ENCODE measurements around the gene GATAD2A.
"Not testable (repeated sequence)": the region's sequence is repeated elsewhere in the genome, so short reads cannot be mapped to it uniquely, and the experiment has no call there.

Gene GATAD2A

DNA sequence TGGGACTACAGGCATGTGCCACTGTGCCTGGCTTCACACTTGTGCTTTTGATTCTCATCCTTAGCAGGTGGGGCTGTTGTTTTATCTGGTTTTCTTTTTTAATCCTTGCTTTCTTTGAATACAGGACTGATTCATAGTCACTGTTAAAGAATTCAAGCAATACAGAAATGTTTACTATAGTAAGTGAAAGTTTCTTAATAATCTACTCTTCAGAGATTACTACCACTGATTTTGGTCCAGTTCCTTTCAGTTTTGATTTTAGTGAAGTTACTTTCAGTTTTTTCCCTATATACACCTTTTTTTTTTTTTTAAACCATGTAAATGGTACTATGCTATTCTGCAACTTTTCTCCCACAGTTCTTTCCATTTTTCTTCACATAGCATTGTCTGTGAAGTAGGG lies 53.6 kb downstream of the GATAD2A start:
- in situ Hi-C loops (cut with HindIII; ENCODE audit: low pct_ligation_motif_present, low pct_unique_long_range_greater_than_20kb, low sequenced_read_pairs), result no loop called here
- DNase-seq, result no peak

DNA sequence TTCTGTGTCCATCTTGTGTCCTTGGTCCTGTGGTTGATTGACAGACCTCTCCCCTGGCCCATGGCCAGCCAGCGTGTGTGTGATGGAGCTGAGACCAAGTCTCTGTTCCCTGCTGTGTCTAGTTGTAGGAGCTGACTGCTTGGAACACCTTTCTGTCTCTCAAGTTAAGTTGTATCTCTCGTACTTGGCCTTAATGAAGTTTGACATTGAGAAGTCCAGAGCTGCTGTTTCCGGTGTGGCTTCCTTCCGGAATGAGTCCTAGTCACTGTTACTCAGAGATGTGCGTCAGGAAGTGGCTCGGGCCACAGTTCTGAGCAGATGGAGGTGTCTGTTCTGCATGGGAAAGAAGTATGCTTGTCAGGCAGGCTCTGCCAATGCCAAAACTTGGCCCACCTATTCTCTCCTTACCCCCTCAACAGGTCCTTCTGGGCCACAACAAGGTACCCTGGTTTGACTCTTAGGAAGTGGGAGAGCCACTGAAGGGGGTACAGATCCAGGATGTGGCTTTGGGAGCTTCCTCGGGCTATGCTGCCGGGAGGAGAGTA lies 54.3 kb downstream of the GATAD2A start:
- DNase-seq, result no peak

DNA sequence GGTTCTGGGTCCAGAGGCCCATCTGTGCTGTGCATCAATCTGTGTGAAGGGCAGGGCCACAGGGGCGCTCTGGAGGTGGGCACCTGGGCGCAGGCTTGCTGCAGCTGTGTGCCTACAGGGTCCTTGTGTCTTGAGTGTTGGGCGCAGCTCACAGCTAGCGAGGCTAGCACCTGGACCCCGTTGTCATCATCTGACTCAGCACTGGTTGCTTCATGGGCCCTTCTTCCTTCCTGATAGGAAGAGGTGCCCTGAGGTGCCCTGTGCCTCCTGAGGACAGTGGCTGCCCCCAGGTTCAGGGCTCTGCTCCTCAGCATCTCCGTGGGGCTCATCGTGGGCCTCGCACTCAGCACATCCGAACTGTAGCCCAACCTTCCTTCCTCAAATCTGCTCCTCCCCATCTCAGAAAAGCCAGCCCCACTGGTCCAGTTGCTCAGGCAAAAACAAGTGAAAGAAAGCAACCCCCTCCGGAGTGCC lies 54.8 kb downstream of the GATAD2A start:
- in situ Hi-C loops (cut with HindIII; ENCODE audit: low pct_ligation_motif_present, low pct_unique_long_range_greater_than_20kb, low sequenced_read_pairs), result no loop called here
- DNase-seq, result no peak

More for the DNA sequence above, 54.3 kb downstream of the GATAD2A start:
- in situ Hi-C loops (cut with HindIII; ENCODE audit: low pct_ligation_motif_present, low pct_unique_long_range_greater_than_20kb, low sequenced_read_pairs), result no loop called here

DNA sequence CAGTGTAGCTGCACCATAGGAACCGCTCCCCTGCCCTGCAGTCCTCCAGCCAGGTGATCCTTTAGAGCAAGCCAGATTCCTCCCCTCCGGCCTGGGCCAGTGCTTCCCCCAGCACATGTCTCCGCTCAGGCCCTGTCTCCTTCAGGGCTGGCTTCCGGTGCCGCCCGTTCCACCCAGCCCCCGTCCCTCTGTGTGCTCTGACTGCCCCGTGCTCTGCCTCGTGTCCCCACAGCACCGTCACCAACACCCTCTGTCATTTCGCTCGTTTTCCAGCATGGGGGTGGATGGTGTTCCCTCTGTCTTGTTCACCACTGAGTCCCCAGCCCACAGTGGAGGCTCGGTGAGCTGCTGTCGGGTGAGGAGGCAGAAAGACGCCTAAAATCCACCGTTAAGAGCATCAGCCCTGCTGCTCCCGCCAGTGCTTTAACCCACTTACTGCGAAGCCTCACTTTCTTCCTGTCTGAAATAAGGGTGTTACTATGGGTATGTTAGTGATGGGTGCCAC lies 55.3 kb downstream of the GATAD2A start:
- in situ Hi-C loops (cut with HindIII; ENCODE audit: low pct_ligation_motif_present, low pct_unique_long_range_greater_than_20kb, low sequenced_read_pairs), result no loop called here

DNA sequence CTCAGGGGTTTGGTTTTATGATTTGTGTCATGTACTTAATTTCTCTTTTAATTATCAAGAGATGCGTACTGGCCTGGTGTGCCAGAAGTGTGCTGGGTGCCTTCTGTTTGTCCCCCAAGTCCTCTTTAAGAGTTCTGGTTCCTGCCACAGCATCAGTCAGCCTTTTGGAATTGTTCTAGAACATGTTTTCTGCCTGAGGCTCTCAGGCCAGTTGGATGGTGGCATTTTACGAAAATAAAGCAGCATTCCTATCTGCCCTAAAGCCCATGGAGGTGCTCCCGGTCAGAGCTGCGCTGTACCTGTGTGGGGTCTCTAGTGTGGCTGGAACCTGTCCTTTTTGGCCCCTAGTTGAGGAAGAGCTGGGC lies 55.8 kb downstream of the GATAD2A start:
- in situ Hi-C loops (cut with HindIII; ENCODE audit: low pct_ligation_motif_present, low pct_unique_long_range_greater_than_20kb, low sequenced_read_pairs), result no loop called here
- no peak for DNase-seq

More for the DNA sequence above, 55.3 kb downstream of the GATAD2A start:
- no peak for DNase-seq

DNA sequence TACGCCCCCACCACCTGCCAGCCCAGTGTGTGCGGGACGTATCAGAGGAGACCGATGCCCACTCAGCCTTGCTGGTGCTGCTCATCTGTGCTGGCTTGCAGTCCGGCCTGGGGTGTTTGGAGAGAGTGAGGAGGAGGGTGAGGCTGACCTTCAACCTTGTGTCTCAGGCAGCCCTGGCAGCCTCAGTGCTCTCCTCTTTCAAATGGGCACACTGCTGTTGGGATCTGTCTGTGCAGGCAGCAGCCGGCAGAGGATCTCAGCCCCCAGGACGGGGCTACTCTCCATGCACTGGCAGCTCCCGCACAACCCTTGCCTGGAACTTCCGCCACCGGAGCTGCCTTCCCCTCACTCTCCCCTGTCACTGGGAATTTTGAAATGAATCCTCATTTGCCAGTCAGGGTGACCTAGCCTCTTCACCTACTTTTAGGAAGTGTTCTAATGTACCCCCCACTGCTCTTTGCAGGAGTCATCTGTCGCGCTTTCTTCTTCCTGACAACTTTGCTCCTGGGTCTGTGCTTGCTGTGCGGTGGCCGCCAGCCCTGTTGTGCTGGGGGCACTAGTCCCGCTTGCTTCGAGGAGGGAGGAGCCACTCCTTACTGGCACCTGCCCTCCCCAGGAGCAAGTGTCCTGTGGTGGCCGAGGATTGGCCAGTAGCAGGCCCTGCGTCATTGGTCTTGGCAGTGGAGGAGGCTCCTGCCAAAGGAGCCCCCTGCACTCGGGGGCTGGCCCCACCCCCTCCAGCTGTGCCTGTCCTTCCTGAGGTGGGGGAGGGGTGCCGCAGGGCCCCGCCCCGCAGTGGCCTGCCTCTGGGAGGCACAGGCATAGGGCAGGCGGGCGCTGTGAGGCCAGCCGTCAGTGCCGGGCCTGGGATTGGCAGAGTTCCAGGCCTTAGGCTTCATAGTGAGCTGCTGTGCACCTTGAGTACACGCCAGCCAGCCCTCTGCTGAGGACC lies 56.5 kb downstream of the GATAD2A start:
- DNase-seq, result no peak
- in situ Hi-C loops (cut with HindIII; ENCODE audit: low pct_ligation_motif_present, low pct_unique_long_range_greater_than_20kb, low sequenced_read_pairs), result no loop called here

DNA sequence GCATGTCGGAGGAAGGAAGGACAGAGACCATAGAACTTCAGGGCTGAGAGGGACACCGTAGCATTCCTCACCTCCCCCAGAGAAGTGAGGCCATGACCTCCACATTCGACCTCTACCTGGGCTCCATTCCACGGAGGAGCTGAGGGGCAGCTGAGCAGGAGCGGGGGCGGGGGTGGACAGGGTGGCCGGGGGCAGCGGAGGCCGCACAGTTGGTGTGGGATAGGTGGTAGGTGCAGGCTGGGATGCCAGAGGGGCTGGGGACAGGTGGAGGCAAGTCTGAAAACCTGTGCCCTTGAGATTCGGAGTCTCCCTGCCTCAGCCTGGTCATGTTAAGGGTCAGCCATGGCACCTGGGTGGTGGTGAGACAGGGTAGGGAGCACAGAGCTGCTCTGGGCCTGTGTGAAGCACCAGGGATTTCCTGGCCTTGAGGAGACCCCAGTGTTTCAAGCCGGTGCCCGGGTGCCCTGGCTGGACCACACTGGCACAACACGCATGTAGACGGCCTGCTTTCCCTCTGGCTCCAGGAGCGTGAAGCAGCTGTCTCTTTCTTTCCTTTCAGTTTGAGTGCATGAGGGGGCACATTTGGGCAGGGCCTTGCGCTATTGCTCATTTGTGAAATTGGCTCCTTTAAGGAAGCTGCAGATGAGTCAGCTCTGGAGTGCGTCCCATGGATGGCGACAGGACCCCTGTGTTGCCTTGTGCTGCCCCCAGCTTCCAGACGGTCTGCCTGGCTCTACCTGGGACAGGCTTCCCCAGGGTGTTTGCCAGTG lies 58.1 kb downstream of the GATAD2A start:
- in situ Hi-C loops (cut with HindIII; ENCODE audit: low pct_ligation_motif_present, low pct_unique_long_range_greater_than_20kb, low sequenced_read_pairs), result no loop called here
- DNase-seq, result no peak

DNA sequence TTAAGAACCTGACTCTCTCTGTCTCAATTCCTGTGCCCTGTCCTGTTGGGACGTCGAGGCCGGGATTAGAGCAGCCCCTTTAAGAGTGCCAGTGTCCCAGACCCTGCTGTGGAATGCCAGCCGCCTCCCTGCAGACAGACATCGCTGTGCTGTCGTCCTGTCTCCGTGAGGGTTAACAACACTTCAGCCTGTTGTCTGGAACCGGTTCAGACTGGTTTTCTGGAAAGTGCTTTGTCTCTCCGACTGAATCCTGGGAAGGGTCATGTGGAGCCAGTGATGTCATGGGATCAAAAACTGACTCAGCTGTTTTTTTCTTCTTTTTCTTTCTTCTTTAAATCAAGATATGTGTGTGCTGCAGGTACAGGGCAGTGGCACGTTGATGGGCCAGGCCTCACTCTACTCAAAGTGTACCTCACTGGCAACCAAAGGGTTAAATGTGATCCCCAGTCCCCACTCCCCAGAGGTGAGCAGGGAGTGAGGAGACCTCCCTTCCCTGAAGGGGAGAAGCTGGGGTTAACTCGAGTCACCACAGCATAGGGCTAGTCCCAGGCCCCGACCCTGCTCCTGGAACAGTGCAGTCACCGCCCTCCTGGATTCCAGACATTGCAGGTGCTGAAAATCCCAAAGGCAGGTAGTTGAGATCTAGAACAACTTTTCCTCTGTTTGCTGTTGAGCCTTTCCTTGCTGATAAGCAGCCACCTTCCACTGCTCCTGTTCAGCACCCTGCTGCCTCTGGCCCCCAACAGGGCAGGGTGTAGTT lies 59.0 kb downstream of the GATAD2A start:
- no peak for DNase-seq
- in situ Hi-C loops (cut with HindIII; ENCODE audit: low pct_ligation_motif_present, low pct_unique_long_range_greater_than_20kb, low sequenced_read_pairs), result no loop called here

DNA sequence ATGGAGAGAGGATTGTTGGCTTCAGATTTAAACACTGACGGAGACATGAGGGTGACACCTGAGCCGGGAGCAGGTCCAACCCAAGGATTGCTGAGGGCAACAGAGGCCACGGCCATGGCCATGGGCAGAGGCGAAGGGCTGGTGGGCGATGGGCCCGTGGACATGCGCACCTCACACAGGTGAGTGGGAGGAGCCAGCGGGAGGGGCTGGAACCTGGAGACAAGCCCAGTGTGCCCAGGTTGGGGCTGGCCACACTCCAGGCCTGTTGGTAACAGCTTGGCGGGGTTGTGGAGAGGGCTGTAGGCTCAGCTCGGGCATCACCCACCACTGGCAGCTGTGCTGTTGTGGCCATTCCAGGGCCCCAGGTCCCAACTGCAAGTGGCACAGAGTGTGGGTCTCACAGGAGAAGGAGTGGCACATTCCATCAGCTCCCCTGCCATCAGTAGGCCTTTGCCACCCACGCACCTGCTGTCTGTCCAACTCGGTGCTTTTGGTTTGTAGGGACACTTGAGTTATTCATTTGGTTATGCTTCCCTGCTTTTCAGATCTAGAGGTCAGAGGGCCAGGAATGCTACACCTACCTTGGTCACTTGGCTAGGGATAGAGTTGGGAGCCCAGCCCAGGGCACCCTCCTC lies 60.1 kb downstream of the GATAD2A start:
- DNase-seq, result no peak
- in situ Hi-C loops (cut with HindIII; ENCODE audit: low pct_ligation_motif_present, low pct_unique_long_range_greater_than_20kb, low sequenced_read_pairs), result no loop called here

DNA sequence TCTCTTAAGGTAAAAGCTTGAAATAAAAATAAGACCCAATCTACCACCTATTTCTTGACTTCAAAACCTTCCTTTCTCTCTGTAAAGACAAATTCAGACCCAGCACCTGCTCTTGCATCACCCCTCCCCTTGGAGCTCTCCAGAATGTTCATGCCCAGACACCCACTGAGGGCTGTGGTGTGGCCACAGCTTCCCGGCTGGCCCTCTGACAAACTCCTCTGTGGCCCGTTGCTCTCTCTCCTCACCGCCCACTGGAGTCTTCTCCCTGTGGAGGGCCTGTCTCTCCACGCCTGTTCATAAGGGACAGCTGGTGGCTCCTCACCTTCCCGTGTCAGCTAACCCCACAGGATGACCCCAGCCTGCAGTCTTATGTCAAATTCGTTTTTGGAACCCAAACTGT lies 60.7 kb downstream of the GATAD2A start:
- DNase-seq, result no peak
- in situ Hi-C loops (cut with HindIII; ENCODE audit: low pct_ligation_motif_present, low pct_unique_long_range_greater_than_20kb, low sequenced_read_pairs), result no loop called here

DNA sequence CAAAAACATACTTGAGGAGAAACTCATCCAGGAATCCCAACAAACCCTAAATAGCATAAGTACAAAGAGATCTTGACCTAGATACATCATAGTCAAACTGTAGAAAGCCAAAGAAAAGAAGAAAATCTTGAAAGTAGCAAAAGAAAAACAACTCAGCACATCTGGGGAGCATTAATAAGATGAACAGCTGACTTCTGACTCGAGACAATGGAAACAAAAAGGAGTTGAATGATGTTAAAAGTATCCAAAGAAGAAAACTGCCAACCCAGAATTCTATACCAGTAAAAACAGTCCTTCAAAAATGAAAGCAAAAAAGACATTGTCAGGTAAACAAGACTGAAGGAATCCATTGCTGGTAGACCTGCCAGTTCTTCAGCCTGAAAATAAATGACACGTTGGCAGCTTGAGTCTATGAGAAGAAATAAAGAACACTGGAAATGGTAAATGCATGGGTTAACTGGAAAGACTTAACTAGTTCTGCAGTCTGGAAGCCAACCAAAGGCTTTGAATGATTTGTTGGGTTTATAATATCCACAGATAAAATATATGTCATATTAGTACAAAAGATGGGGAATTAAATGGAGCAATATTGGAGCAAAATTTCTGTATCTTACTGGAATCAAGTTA lies 63.1 kb downstream of the GATAD2A start:
- in situ Hi-C loops (cut with HindIII; ENCODE audit: low pct_ligation_motif_present, low pct_unique_long_range_greater_than_20kb, low sequenced_read_pairs), result no loop called here
- DNase-seq, result peak; percentile 22

DNA sequence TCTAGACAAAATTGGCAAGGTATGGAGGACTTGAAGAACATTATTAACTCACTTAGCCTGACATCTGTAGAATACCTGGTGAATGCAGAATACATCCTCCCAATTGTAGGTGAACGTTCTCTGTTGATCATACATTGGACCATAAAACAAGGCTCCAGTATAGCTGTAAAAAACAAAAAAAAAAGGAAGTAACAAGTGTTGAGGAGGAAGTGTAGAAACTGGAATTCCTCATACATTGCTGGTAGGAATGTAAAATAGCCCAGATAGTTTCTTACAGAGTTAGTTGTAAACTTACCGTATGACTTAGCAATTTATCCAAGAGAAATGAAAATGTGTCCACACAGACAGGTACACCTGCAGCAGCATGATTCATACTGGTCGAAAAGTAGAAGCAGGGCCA lies 65.1 kb downstream of the GATAD2A start:
- no peak for DNase-seq
- in situ Hi-C loops (cut with HindIII; ENCODE audit: low pct_ligation_motif_present, low pct_unique_long_range_greater_than_20kb, low sequenced_read_pairs), result no loop called here

DNA sequence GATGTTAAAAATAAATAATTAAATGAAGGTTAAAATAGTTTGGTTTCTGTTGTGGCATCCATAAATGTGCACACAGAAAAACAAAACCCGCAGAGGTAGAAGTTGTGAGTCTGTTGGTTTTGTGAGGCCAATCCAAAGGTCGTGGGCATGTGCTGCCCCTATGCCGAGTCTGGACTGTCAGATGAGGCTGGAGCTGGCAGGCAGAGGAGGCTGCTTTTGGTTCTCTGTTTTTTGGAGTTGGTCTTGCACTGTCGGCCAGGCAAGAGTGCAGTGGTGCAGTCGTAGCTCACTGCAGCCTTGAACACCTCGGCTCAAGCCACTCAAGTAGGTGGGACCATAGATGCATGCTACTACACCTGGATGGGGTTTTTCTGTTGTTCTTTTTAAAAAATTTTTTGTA lies 66.2 kb downstream of the GATAD2A start:
- in situ Hi-C loops (cut with HindIII; ENCODE audit: low pct_ligation_motif_present, low pct_unique_long_range_greater_than_20kb, low sequenced_read_pairs), result no loop called here
- DNase-seq, result no peak

DNA sequence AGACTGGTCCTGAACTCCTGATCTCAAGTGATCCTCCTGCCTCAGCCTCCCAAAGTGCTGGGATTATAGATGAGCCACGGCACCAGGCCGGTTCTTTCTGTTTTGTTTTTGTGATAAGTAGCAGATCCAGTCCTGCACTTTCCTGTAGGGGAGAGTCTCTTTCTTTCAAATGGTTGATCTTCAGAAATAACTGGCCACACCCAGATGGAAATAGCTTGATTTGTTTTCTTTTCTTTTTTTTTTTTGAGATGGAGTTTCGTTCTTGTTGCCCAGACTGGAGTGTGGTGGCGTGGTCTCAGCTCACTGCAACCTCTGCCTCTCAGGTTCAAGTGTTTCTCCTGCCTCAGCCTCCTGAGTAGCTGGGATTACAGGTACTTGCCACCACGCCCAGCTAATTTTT lies 66.6 kb downstream of the GATAD2A start:
- in situ Hi-C loops (cut with HindIII; ENCODE audit: low pct_ligation_motif_present, low pct_unique_long_range_greater_than_20kb, low sequenced_read_pairs); DNase-seq: not testable (repeated sequence)

DNA sequence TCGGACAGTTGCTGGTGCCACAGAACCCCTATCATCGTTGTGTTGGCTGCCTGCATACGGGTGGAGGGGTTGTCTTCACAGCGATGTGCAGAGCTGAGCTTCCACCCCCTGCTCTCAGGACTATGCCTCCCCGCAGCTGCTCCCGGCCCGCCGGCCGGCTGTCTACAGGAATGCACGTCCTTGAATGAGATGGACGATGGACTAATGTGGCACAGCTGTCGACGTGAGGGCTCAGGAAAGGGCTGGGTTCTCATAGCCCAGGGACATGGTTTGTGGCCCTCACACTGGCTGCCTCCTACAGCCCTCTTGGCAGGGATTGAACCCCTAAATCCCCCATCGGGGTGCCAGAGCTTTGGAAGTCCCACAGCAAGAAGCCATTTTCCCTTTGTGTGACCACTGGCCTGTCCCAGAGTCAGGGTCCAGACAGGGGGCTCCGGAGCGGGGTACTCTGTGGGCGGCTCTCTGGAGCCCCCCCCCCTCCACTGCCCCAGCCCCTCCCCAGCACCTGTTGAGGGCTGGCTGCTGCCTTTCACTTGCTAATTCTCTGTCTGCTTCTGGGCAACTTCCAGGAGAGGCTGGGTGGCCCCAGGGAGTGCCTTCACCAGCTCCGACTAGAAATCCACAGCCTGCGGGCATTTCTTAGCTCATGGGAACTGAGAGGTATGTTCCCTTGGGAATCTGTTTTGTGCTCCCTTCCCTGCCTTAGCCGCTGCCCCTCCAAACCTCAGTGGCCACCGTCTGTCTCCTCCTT lies 69.7 kb downstream of the GATAD2A start:
- in situ Hi-C loops (cut with HindIII; ENCODE audit: low pct_ligation_motif_present, low pct_unique_long_range_greater_than_20kb, low sequenced_read_pairs), result no loop called here
- no peak for DNase-seq

DNA sequence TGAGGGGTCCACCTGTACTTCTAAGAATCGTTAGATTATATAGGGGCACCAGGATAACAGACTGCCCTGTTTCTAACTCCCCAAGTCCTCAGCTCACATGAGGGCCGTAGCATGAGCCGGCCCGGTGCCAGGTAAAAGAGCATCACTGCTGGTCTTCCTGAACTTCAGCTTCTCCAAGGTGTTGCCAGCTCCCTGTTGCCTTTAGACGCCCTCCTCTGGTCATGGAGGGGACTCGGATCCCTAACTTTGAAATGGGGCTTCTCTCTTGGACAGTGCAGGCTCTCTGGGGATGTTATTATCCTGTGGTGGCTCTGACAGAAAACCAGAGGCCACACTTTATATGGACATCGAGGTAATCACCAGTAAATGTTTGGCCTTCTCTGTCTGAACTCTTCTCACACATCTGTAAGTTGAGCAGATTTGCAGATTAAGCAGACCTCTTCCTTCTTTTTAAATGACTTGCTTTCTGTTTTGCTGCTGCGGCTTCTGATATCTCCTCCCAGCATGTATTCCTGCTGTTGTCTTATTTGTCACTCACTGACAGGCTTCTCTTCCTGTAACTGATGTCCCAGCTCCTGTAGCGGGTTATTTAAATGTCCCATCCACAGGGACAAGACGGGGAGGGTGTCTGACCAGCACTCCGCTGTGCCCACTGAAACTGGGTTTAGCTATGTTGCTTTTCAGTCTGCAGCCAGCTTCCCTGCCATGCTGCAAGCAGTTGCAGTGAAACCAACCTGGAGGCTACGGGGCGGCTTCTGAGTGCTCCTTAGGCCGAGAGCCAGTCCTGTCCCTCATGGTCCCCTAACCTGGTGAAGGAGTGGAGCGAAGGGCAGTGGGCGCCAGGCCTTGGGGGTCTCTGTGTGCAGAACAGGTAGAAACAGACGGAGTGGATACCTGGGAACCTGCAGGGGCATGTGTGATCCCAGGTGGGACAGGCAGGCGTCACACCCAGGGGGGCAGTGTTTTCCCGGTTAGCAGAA lies 70.7 kb downstream of the GATAD2A start:
- DNase-seq, result peak; percentile 12
- in situ Hi-C loops (cut with HindIII; ENCODE audit: low pct_ligation_motif_present, low pct_unique_long_range_greater_than_20kb, low sequenced_read_pairs), result no loop called here

Data from ACHN (cell line).